ENCODE results near the gene CDKN1C.
"Not testable (repeated sequence)": the region's sequence is repeated elsewhere in the genome, so short reads cannot be mapped to it uniquely, and the experiment has no call there.

CDKN1C gene

GRCh38 chr11:2922655-2923054 lies 37.1 kb upstream of the CDKN1C start:
- DNase-seq: no peak

GRCh38 chr11:2921742-2922493 lies 36.3 kb upstream of the CDKN1C start:
- no peak for DNase-seq

DNA sequence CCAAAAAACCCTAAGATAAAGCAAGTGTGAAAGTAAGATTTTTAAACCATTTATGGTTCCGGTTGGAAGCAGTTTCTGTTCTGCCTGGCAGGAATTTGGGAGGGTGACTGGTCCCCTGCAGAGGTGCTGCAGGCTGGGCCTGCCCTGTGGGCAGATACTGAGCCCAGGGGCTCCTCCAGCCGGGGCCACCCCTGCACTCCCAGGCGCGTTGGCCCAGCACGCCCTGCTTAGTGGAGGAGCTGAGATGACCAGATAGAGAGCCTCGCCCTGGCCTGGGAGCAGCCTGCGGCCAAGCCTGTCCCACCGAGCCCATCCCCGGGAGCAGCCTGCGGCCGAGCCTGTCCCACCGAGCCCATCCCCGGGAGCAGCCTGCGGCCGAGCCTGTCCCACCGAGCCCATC lies 35.7 kb upstream of the CDKN1C start:
- DNase-seq: no peak

DNA sequence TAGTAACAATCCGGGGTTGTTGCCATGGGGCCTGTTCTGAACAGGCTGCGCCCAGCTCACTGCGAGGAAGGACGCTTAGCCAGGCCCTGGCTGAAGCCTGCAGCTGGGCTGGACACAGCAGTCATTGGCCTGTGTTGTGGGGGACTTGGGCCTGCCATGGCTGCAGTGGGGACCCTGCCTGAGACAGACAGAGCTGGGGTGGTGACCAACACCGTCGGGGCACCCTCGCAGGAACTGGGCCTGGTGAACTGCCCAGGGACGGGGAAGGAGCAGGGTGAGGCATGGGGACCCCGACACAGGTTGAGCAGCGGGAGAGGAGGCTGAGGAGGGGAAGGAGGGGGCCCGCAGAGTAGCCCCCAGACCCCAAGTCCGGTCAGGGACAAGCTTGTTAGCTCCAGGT lies 34.8 kb upstream of the CDKN1C start:
- DNase-seq: no peak

GRCh38 chr11:2919837-2920236 lies 34.3 kb upstream of the CDKN1C start:
- DNase-seq: no peak

DNA sequence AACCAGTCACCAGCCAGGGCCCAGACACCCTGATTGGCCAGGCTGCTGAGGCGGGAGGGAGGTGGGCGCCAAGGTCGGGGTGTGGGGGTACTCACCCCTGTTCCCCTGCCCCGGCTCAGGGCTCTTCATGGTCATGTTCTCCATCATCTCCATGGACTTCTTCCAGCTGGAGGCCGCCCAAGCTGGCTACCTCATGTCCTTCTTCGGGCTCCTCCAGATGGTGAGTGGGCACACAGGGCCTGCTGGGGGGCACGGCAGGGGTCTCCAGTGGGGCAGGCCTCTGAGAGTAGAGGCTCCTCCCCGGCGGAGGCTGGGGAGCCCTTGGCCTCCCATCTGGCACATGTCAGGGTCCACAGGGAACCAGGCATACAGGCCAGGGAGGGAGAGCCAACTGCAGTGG lies 33.6 kb upstream of the CDKN1C start:
- no peak for DNase-seq

DNA sequence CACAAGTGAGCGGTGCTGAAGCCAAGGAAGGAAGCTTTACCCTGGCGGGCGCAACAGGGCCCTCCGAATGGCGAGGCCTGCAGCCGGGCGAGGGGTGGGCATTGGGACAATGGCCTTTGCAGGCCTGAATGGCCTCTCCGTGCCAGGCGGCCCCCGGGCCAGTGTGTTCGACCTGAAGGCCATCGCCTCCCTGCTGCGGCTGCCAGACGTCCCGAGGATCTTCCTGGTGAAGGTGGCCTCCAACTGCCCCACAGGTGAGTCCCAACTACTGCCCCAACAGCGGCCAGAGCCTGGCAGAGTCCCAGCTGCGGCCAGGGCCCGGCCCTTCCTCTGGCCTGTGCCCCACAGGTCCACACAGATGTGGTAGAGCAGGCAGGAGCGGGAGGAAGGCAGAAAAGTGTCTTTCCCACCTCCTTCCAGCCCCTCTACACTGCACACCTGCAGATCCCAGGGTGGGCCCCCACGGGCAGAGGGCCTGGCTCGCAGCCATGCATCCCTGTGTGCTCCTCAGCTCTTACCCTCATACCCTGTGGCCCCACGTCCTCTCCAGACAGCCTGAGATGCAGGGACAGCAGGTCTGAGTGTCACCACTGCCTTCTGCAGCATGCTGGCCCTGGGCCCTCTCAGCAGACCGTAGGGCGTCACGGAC lies 32.4 kb upstream of the CDKN1C start:
- no peak for DNase-seq

GRCh38 chr11:2916892-2917645 lies 31.5 kb upstream of the CDKN1C start:
- no peak for DNase-seq

DNA sequence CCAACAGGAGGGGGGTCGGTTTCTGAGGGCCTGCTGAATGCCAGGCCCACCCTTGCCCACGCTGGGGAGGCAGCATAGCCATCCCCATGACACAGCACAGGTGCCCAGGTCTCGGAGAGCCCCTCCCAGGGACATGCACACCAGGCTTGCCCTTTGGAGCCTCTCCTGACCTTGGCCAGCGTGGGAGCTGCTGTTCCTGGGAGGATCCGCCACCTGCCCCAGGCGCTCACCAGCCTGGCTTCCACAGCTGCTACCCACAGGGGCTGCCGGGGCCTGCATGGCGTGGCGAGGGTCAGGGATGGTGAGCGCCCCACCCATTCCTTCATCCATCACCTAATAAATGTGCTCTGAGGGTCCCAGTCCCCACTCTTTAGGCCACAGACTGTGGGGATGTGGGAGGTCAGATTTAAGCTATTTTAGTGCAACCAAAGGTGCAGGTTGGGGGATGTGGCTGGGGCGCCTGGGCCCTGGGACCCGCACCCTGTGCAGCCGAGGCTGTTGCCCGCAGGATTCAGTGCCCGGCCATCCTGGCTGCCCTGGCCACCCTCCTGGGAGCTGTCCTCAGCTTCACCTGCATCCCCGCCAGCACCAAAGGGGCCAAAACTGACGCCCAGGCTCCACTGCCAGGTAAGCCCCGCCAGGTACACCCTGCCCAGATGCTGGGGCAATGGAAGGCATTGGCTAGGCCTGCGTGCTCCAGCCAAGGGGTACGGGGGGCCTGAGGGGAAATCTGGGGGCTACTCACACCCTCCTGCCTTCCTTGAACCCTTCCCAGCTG lies 30.7 kb upstream of the CDKN1C start:
- no peak for DNase-seq

- no peak for DNase-seq
Observed at GRCh38 chr11:2915473-2915872, 29.9 kb upstream of the CDKN1C start.

DNA sequence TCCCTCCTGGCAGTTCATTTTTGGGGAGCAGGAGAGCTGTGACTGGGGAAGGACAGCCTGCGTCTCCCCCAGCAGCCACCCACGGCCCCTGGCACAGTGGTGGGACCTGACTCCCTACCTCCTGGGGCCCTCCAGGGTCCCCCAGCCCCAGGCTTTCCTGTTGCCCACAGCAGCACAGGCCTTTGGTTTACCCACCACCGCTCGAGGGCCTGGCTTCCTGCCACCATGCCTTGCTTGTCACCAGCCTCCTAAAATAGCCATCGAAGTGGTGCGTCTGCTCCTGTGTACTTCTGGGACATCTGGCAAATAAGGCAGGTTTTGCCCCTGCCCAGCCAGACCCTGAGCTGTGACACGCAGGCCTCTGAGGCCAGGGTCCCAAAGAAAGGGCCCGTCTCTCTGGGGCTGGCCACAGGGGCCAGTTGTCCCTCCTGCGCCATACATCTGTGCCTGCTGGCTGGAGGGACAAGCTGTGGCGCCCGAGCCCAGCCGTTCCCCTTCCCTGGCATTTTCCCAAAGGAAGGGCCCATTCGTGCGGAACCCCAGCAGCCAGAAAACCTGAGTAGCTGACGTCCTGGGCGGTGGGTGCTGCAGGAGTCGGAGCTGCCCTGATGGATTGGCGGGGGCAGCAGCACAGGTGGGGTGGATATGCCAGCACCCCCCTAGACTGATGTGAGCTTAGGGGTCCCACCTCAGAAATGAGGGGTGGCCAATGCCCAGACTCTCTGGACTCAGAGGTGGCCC lies 29.1 kb upstream of the CDKN1C start:
- DNase-seq: no peak

- DNase-seq: no peak
Observed at GRCh38 chr11:2913776-2914175, 28.2 kb upstream of the CDKN1C start.

- DNase-seq: no peak
Observed at GRCh38 chr11:2913019-2913431, 27.4 kb upstream of the CDKN1C start.

- DNase-seq: no peak
Observed at GRCh38 chr11:2912498-2912897, 26.9 kb upstream of the CDKN1C start.

DNA sequence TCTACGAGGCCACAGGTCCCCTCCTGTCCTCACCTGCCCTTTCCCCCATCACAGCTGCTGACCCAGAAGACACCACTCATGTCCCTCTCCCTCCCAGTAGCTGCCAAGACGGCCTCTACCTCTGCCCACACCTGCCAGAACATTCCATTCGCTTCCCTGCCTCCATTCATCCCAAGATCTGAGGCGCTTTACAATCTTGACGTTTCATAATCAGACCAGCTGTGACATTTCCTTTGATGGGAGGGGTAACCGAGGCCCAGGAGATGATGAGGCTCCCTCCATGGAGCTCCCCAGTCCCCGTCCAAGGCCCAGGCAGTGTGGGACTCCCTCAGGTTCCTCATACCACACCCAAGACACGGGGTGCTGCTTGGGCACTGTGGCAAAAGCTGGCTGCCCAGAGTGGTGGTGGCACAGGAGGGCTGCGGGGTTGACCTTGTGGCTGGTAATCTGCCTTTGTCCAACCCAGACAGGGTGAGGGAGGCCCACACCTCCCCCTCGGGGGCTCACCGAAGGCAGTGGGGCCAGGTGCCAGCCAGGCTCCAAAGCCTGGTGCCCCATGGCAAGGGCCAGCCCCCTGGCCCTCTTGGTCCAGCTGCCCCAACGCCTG lies 26.3 kb upstream of the CDKN1C start:
- DNase-seq: no peak

DNA sequence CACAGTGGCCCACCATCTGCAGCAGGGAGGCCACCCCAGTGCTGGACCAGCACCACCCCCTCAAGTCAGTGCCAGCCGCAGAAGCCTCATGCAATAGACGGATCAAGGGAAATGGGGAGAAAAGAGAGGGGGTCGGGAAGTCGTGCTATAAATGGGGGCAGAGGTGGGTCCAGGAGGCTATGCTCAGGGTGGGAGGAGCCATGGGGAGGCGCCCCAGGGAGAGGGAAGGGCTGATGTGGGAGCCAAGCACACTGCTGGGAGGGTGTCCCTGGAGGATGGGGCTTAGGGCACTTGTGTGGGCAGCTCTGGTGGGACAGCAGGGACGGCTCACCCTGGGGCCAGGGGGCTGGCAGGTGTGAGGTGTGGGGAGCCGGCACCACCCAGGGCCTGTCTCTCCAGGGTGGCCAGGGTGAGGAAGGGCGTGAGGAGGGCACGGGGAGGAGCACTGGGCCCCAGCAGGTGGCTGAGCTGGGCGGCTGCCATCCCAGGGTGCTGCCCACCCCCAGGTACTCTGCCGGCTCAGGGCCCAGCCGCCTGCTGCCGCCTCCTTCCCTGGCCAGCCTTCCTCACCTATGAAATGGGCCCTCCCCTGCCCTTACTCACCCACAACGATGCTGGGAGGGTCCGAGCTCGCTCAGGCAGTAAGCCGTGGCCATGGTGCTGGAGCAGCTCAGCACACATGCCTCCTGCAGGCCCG lies 25.7 kb upstream of the CDKN1C start:
- DNase-seq: no peak

DNA sequence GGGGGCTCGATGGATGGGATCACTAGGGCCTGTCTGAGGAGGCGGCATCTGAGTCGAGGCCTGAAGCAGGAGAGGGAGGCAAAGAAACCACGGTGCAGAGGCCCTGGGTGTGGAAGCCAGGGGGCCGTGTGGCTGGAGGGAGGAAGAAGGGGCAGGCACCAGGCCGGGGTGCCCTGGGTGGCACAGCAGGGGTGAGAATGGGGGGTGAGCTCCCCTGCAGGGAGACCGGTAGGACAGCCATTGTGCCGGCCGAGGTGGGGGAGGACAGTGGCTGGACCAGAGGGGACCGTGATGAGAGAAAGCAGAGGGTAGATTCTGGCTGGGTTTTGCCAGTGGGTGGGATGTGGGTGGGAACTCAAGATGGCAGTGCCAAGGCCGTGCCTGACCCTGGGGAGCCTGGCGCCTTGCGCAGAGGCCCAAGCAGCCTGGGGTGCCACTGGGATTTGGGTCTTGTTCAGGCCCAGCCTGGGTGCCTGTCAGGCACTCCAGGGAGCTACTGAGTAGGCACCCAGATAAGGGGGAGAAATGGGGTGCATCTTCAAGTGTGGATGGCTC lies 24.9 kb upstream of the CDKN1C start:
- DNase-seq: no peak

DNA sequence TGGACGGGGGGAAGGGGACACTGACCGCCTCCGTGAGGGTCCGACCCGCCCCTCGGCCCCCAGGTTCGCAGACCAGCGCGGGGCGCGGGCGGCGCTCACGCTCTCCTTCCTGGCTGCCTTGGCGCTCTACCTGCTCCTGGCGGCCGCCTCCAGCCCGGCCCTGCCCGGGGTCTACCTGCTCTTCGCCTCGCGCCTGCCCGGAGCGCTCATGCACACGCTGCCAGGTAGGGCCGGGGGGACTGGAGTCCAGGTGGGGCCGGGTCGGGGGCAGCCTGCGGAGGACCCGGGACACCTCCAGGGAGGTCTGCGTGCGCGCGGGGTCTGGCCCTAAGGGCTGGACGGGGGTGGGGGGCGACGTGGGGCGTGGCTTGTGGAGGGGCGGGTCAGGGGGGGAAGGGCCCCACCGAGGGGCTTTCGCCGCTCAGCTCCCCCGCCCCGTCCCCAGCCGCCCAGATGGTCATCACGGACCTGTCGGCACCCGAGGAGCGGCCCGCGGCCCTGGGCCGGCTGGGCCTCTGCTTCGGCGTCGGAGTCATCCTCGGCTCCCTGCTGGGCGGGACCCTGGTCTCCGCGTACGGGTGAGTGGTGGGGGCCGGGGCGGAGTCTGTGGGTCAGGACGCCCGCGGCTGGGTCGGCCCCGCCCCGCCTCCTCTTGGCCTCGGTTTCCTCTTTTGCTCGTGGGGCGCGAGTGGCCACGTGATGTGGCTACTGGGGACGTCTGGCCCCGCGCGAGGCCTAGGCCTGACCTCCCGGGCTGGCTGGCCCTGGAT lies 23.7 kb upstream of the CDKN1C start:
- no peak for DNase-seq

- DNase-seq: no peak
Observed at GRCh38 chr11:2908130-2908529, 22.6 kb upstream of the CDKN1C start.

DNA sequence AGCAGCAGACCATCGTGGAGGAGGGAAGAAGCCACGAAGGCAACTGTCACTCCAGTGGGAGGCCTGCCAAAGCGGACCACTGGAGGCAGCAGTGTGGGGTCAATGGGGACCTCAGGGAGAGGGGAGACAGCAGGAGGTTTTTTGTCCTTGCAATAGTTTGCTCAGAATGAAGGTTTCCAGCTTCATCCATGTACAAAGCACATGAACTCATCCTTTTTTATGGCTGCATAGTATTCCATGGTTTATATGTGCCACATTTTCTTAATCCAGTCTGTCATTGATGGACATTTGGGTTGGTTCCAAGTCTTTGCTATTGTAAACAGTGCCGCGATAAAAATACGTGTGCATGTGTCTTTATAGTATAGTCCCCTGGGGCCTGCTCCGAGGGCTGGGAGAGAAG lies 19.7 kb upstream of the CDKN1C start:
- not testable (repeated sequence) for DNase-seq
